Fibroblast of pulmonary artery (primary cell): Measurements from ENCODE around the gene MGMT.

Source experiments
- DNase-seq: peaks from one replicate; pipeline ENCODE4 v3.0.0-alpha.2; 2010; ENCODE audit warnings: low read depth
- H3K4me3 ChIP-seq: replicated peaks from 2 replicates; pipeline ENCODE4 v1.5.1; 2011; ENCODE audit warnings: low read depth, mild to moderate bottlenecking, control low read depth, low read length, moderate library complexity
- TF ChIP-seq, protein P1 (sequence below): IDR thresholded peaks from 2 replicates; pipeline ENCODE4 v1.5.1; 2011; ENCODE audit warnings: mild to moderate bottlenecking, control low read depth, low read length, inconsistent platforms; ENCODE audit errors: missing control alignments

The MGMT gene

DNA sequence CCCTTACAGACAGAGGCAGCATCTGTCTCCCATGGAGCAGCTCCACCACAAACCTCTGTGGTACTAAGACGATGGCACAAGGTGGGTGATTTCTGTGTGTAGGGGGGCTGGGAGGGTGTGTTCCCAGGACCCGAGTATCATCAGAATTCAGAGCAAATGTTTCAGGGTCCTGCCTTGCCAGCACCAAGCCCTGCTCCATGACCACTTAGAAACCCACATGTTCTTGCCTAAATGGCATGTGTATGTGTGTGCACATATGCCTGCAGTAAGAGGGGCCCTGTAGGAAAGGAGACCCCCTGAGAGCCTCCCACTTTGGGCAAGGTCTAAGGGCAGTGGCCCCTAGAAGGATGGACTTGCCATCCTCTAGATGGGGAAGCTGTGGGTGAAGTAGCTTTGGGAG is 17.1 kb upstream of the MGMT start:
- no peak for DNase-seq
- H3K4me3 ChIP-seq = no peak overlapping the region
- TF ChIP-seq, protein P1, sequence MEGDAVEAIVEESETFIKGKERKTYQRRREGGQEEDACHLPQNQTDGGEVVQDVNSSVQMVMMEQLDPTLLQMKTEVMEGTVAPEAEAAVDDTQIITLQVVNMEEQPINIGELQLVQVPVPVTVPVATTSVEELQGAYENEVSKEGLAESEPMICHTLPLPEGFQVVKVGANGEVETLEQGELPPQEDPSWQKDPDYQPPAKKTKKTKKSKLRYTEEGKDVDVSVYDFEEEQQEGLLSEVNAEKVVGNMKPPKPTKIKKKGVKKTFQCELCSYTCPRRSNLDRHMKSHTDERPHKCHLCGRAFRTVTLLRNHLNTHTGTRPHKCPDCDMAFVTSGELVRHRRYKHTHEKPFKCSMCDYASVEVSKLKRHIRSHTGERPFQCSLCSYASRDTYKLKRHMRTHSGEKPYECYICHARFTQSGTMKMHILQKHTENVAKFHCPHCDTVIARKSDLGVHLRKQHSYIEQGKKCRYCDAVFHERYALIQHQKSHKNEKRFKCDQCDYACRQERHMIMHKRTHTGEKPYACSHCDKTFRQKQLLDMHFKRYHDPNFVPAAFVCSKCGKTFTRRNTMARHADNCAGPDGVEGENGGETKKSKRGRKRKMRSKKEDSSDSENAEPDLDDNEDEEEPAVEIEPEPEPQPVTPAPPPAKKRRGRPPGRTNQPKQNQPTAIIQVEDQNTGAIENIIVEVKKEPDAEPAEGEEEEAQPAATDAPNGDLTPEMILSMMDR = no peak

DNA sequence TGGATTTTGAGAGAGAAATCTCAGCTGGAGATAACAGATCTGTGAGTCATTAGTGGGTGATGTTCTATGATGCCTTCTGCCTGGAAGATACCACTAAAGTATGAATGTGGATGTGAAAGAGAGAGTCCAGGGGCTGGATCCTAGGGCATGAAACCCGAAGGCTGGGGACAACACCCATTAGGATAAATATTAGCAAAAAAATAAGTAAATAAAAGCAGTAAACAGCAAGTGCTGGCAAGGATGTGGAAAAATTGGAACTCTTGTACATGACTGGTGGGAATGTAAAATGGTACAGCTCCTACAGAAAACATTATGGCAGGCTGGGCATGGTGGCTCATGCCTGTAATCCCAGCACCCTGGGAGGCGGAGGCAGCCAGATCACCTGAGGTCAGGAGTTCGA is 16.6 kb upstream of the MGMT start:
- H3K4me3 ChIP-seq = no peak overlapping the region
- no peak for DNase-seq
- TF ChIP-seq, protein P1 = no peak

DNA sequence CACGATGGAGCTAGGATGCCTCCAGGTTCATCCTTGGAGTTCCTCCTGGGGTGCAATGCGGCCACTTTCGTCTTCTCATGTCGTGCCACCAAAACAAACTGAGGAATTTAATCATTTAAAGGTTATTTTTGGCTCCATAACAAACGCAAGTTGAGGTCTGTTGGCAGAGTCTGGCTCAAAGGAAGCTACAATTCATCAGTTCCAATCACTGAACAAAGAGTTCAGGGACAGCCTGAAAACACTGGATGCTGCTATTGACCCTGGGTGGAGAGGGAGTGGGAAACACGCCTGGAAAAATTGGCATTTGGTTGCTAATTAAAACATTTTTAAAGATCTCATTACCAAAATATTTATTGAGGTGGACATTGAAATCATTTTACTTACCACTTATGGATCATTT is 11.4 kb upstream of the MGMT start:
- TF ChIP-seq, protein P1 = no peak
- no peak overlapping the region for H3K4me3 ChIP-seq
- no peak for DNase-seq

GRCh38 chr10:129459762-129460539 is 7.1 kb upstream of the MGMT start:
- TF ChIP-seq, protein P1 = no peak
- no peak overlapping the region for H3K4me3 ChIP-seq
- no peak for DNase-seq

DNA sequence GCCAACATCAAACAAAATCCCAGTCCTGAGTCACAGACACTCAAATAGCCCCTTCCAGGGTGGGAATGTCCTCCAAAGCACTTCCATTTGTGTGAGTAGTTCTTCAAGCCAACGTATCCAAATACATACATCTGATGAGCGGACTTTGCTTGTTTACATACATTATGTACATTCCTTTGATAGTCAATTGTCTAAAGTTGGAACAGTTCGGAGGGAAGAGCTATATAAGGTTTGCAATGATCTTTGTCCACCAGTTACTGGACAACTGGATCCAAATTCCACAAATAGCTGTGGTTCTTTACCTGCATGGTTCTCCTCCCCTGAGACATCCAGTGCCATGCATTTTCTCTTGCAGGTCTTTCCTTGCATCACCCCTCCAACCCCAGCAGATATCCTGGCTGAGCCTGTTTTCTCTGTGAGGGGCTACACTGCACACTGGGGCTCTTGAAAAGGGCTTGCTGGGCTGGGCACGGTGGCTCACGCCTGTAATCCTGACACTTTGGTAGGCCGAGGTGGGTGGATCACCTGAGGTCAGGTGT is 4.7 kb upstream of the MGMT start:
- TF ChIP-seq, protein P1 = no peak
- H3K4me3 ChIP-seq = no peak overlapping the region
- no peak for DNase-seq

GRCh38 chr10:129464251-129464650 is 2.8 kb upstream of the MGMT start:
- H3K4me3 ChIP-seq = no peak overlapping the region
- no peak for DNase-seq
- TF ChIP-seq, protein P1 = no peak
